ENCODE measurements around the gene SMIM22.

Gene SMIM22

DNA sequence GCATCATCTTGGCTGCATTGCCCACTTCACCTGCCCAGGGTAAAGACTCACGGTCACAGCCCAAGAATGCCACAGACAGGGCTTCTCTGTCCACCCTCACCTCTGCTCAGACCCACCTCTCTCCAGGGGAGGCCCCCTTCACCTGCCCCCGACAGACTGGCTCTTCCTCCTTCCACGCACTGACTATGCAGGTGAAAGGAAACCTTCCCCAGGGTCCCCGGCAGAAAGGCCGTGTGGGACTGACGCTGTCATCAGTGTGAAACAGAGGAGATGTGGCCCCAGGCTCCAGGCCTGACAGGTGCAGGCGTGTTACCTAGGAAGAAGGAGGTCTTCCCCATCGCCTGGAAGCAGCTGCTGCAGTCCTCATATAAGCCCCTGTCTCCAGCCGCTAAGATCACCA lies 16.6 kb downstream of the SMIM22 start:
- TF ChIP-seq, protein P1, sequence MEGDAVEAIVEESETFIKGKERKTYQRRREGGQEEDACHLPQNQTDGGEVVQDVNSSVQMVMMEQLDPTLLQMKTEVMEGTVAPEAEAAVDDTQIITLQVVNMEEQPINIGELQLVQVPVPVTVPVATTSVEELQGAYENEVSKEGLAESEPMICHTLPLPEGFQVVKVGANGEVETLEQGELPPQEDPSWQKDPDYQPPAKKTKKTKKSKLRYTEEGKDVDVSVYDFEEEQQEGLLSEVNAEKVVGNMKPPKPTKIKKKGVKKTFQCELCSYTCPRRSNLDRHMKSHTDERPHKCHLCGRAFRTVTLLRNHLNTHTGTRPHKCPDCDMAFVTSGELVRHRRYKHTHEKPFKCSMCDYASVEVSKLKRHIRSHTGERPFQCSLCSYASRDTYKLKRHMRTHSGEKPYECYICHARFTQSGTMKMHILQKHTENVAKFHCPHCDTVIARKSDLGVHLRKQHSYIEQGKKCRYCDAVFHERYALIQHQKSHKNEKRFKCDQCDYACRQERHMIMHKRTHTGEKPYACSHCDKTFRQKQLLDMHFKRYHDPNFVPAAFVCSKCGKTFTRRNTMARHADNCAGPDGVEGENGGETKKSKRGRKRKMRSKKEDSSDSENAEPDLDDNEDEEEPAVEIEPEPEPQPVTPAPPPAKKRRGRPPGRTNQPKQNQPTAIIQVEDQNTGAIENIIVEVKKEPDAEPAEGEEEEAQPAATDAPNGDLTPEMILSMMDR (conservative IDR thresholded peaks at IDR 0.05; ENCODE audit: low read depth, low read length), result no peak
- DNase-seq (ENCODE audit: low read depth), result no peak
- no peak overlapping the region for H3K4me3 ChIP-seq (ENCODE audit: low read length)

DNA sequence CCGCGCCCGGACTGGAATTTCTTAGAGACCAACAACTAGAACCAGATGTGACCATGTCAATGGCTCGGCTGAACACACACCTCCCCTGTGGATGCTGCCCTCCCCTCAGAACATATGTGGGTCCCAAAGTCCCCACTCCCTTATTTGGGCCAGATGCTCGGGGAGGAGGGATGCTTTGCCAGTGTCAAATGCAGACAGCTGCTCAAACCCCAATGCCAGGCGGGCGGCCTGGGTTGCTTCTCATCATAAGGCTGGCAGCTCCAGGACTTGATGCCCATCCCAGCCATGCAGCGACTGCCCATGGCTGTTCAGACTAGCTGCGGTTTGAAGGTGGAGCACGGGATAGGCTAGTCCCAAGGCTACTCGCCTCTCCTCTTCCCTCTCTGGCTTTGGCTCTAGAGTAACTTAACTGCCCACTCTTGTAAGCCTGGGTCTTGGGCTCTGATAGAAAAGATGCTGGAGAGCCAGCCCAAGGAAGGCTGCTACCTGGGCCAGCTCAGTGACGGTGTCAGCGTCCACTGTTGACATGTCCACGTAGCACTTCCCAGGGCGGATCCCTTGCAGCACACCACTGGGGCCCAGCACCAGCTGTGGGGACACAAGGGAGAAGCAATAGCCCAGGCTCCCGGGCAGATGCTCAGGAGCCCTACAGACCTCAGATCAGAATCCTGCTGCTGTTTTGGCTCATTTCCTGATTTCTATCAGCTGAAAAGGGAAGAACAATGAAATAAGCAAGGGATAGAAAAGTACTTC lies 18.3 kb downstream of the SMIM22 start:
- DNase-seq (ENCODE audit: low read depth), result no peak
- no peak overlapping the region for H3K4me3 ChIP-seq (ENCODE audit: low read length)
- TF ChIP-seq, protein P1 (conservative IDR thresholded peaks at IDR 0.05; ENCODE audit: low read depth, low read length), result no peak

DNA sequence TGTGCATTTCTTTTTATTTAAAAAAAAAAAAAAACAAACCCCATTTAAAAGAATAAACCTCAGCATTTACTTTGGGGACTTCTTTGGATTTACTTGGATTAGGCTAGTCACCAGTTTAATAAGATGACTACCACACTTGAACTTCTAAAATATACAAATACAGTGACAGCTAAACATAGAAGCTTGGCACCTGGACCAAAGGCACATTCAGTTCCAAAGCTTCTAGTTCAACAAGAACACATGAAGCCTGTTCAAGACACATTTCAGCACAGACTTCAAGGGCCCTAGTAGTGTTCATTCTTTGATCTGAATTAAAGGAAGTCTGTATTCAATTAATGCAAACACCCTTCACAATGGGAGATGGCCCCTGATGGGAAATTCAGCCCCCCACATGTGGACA lies 18.9 kb downstream of the SMIM22 start:
- no peak overlapping the region for H3K4me3 ChIP-seq (ENCODE audit: low read length)
- DNase-seq (ENCODE audit: low read depth), result no peak
- TF ChIP-seq, protein P1 (conservative IDR thresholded peaks at IDR 0.05; ENCODE audit: low read depth, low read length), result no peak

DNA sequence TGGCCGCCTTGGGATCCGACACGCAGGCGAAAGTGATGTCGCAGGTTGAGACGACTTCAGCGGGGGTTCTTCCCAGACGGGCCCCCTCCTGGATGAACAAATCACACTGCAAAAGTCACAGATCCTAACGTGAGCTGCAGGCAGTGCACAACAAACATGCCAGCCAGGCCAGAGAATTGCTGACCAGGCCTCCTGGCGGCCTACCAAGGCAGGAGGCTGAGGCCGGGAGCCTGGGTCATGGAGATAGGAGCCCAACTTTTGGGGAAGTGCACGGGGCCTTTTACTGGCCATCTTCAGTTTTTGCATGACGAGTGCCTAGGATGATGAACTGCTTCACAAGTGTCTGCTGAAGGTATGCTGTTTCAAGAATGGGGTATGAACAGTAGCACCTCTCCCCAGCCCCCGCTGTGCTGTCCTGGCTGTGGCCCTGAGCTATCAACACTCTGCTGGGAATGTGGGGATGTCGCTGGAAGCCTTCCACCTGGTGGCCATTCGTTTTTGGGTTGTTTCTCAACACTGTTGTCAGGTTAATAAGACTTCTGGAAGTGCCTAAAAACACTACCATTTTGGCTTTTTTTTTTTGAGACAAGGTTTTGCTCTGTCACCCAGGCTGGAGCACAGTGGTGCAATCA lies 19.5 kb downstream of the SMIM22 start:
- H3K4me3 ChIP-seq (ENCODE audit: low read length), result no peak overlapping the region
- TF ChIP-seq, protein P1 (conservative IDR thresholded peaks at IDR 0.05; ENCODE audit: low read depth, low read length), result no peak
- DNase-seq (ENCODE audit: low read depth), result no peak

DNA sequence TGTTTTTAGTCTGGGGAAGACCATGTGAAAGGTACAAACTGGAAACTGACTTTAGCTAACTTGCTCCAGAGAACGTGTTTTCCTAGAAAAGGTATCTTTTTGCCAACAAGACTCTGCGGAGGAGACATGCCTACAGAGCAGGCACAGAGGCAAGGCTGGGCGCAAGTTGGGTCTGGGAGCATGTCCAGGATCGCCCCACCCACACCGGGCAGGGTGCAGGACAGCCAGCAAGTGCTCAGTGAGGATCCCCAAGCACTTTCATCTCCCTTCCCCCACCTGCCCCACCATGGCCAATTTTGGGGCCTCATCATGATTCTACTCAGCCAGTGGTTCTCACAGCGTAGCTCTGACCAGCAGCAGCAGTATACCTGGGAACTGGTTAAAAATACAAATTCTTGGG lies 25.5 kb downstream of the SMIM22 start:
- no peak for DNase-seq (ENCODE audit: low read depth)
- TF ChIP-seq, protein P1 (conservative IDR thresholded peaks at IDR 0.05; ENCODE audit: low read depth, low read length), result no peak
- no peak overlapping the region for H3K4me3 ChIP-seq (ENCODE audit: low read length)

DNA sequence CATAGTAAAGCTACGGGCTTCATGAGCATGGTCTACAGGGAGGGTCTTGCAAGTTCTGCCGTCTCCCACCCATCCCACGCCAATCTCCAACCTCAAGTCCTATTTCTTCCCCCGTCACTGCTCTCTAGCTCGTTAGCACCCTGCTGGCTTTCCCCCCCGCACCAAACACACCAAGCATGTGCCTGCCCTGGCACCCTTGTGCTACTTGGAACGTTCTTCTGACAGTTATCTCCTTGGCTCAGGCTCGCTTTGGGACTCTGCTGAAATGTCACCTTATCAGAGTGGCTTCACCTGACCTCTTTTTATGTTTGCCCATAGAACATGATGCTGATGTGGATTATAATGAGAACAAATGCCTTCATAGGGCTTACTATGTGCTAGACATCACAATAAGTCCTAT lies 30.0 kb downstream of the SMIM22 start:
- no peak for DNase-seq (ENCODE audit: low read depth)
- no peak overlapping the region for H3K4me3 ChIP-seq (ENCODE audit: low read length)
- TF ChIP-seq, protein P1 (conservative IDR thresholded peaks at IDR 0.05; ENCODE audit: low read depth, low read length), result no peak

DNA sequence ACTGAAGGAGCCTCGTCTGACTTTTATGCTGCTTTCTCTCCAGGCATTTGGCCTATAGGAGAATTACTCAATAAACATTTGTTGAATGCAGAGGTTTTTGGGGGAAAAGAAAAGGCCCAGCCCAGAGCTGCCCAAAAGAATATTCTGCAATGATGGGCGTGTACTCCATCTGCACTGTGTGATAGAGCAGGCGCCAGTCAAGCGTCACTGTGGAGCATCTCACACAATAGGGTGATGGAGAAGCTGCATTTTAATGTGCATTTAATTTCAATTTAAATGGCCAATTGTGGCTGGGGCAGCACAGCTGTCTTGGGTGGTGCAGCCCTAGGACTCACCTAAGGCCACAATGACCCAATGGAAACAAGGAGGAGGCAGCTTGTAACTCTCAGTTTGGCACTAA lies 31.4 kb downstream of the SMIM22 start:
- TF ChIP-seq, protein P1 (conservative IDR thresholded peaks at IDR 0.05; ENCODE audit: low read depth, low read length), result no peak
- H3K4me3 ChIP-seq (ENCODE audit: low read length), result no peak overlapping the region
- no peak for DNase-seq (ENCODE audit: low read depth)

Data from retinal pigment epithelial cell (primary cell).